Measurements from ENCODE around the gene PHC2. TPM values are rescaled to one million over a fixed set of nuclear protein-coding genes. Genes with fewer than 3 reads are reported as not detected.

Gene PHC2
- total RNA-seq, 4 donors from 2014 or later: 52.7 to 68.9 (median 59.8) TPM

DNA sequence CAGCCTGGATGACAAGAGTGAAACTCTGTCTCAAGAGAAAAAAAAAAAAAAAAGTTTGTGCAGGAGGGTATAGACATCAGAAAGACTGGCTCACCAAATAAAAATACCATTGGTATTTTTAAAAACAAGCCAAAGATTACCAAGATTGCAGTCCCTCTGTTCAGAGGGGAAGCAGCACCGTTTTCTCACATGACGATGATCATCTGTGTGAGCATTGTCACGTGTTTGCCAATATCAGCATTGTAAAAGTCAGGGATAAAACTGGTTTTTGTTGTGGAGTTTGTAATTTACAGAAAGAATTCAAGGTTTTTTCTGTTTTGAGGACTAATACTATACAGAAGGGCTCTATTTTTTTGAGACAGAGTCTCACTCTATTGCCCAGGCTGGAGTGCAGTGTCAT, 148.1 kb downstream of the PHC2 start:
- Histone ChIP-seq H3K9me3 (no peaks in the 10 kb centered on the region), H3K27me3 (no peaks in the 10 kb centered on the region), H3K4me1 (no peaks in the 10 kb centered on the region), H3K27ac (no peak overlapping the region), H3K4me3 (no peak overlapping the region), H3K36me3 (peaks cover 0 to 11% (median 3%) of the 10 kb centered on the region in 4 donors)
- DNase-seq: no peak
- 68 to 84% methylated on average over 3 of the region's 3 CpGs for WGBS, 2 donors (ENCODE audit: low coverage in 1 of 2)
- intact Hi-C loops (cut with DNase I; ENCODE audit: low total_unique reads): no loop called here
- no peak for TF ChIP-seq POLR2AphosphoS5 (IDR thresholded peaks at IDR 0.05)
- TF ChIP-seq, protein P1, sequence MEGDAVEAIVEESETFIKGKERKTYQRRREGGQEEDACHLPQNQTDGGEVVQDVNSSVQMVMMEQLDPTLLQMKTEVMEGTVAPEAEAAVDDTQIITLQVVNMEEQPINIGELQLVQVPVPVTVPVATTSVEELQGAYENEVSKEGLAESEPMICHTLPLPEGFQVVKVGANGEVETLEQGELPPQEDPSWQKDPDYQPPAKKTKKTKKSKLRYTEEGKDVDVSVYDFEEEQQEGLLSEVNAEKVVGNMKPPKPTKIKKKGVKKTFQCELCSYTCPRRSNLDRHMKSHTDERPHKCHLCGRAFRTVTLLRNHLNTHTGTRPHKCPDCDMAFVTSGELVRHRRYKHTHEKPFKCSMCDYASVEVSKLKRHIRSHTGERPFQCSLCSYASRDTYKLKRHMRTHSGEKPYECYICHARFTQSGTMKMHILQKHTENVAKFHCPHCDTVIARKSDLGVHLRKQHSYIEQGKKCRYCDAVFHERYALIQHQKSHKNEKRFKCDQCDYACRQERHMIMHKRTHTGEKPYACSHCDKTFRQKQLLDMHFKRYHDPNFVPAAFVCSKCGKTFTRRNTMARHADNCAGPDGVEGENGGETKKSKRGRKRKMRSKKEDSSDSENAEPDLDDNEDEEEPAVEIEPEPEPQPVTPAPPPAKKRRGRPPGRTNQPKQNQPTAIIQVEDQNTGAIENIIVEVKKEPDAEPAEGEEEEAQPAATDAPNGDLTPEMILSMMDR (IDR thresholded peaks at IDR 0.05): no peak
- in situ Hi-C loops (cut with MboI; ENCODE audit: low pct_ligation_motif_present in 1 of 4, low pct_unique_long_range_greater_than_20kb in 1 of 4, low sequenced_read_pairs in 3 of 4): loop anchor here in 1 of 4 donors (25.0 kb wide), 1 partner anchor 180 kb away; the partner anchor contains the start of gene ZSCAN20

DNA sequence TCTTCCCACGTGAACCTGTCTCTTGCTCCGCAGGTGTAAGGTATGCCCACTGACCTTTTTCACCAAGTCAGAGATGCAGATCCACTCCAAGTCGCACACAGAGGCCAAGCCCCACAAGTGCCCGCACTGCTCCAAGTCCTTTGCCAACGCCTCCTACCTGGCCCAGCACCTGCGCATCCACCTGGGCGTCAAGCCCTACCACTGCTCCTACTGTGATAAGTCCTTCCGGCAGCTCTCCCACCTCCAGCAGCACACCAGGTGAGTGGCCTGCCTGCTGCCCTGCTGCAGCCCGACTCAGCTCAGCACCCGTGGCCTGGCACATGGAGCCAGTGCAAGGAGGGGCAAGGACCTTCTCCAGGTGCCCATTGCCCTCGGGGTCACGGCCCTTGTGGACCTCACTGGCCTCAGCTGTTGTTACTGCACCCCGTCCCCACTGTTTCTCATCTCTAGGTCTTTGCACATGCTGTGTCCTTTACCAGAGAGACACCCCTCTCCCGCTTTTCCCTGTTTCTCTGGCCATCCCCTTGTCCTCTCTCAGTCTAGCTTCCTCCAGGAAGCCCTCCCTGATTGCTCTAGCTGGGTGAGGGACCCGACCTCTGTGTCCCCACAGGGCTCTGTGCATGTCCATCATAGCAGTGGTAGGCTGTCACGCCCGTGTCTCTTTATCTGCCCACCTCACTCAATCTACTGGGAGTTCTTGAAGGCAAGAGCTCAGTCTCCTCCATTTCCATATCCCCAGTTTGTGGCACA, 149.2 kb downstream of the PHC2 start:
- Histone ChIP-seq H3K27ac (no peak overlapping the region), H3K9me3 (no peaks in the 10 kb centered on the region), H3K36me3 (peaks cover 0 to 16% (median 3%) of the 10 kb centered on the region in 4 donors), H3K4me3 (no peak overlapping the region), H3K27me3 (no peaks in the 10 kb centered on the region), H3K4me1 (no peaks in the 10 kb centered on the region)
- DNase-seq: no peak
- TF ChIP-seq POLR2A (IDR thresholded peaks at IDR 0.05): no peak
- TF ChIP-seq, protein P1 (IDR thresholded peaks at IDR 0.05): no peak
- TF ChIP-seq EP300 (IDR thresholded peaks at IDR 0.05; ENCODE audit: low read depth): no peak
- no peak for TF ChIP-seq POLR2AphosphoS5 (IDR thresholded peaks at IDR 0.05)
- intact Hi-C loops (cut with DNase I; ENCODE audit: low total_unique reads): no loop called here
- in situ Hi-C loops (cut with MboI; ENCODE audit: low pct_ligation_motif_present in 1 of 4, low pct_unique_long_range_greater_than_20kb in 1 of 4, low sequenced_read_pairs in 3 of 4): loop anchor here in 1 of 4 donors (25.0 kb wide), 1 partner anchor 181 kb away; the partner anchor contains the start of gene ZSCAN20
- WGBS, 2 donors (ENCODE audit: low coverage in 1 of 2): 95 to 100% methylated on average over 3 to 17 of the region's 17 CpGs

DNA sequence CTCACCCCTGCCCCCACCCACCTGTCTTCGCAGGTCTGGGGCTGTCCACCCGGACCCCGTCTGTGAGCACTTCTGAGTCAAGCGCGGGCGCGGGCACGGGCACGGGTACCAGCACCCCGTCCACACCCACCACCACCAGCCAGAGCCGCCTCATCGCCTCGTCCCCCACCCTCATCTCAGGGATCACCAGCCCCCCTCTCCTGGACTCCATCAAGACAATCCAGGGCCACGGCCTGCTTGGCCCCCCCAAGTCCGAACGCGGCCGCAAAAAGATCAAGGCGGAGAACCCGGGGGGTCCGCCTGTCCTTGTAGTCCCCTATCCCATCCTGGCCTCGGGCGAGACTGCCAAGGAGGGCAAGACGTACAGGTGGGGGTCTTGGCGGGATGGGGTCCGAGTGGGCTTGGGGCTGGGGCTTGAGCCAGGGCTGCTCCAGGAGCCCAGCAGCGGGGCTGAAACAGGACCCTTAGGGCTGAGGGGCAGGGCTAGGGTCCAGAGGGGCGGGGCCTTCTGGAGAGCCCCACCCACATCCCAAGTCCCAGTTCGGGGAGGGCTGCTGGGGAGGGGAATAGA, 150.7 kb downstream of the PHC2 start:
- Histone ChIP-seq H3K27ac (no peak overlapping the region), H3K4me1 (no peaks in the 10 kb centered on the region), H3K4me3 (no peak overlapping the region), H3K27me3 (no peaks in the 10 kb centered on the region), H3K9me3 (no peaks in the 10 kb centered on the region), H3K36me3 (peaks cover 0 to 15% (median 3%) of the 10 kb centered on the region in 4 donors)
- TF ChIP-seq EP300 (IDR thresholded peaks at IDR 0.05; ENCODE audit: low read depth): no peak
- TF ChIP-seq, protein P1 (IDR thresholded peaks at IDR 0.05): no peak
- TF ChIP-seq POLR2AphosphoS5 (IDR thresholded peaks at IDR 0.05): no peak
- TF ChIP-seq POLR2A (IDR thresholded peaks at IDR 0.05): no peak
- in situ Hi-C loops (cut with MboI; ENCODE audit: low pct_ligation_motif_present in 1 of 4, low pct_unique_long_range_greater_than_20kb in 1 of 4, low sequenced_read_pairs in 3 of 4): loop anchor here in 1 of 4 donors (25.0 kb wide), 1 partner anchor 182 kb away; the partner anchor contains the start of gene ZSCAN20
- WGBS, 2 donors (ENCODE audit: low coverage in 1 of 2): 94% methylated on average over 29 of the region's 29 CpGs; no CpG with 5 or more reads in 1 of the 2 donors
- DNase-seq: no peak
- intact Hi-C loops (cut with DNase I; ENCODE audit: low total_unique reads): no loop called here

DNA sequence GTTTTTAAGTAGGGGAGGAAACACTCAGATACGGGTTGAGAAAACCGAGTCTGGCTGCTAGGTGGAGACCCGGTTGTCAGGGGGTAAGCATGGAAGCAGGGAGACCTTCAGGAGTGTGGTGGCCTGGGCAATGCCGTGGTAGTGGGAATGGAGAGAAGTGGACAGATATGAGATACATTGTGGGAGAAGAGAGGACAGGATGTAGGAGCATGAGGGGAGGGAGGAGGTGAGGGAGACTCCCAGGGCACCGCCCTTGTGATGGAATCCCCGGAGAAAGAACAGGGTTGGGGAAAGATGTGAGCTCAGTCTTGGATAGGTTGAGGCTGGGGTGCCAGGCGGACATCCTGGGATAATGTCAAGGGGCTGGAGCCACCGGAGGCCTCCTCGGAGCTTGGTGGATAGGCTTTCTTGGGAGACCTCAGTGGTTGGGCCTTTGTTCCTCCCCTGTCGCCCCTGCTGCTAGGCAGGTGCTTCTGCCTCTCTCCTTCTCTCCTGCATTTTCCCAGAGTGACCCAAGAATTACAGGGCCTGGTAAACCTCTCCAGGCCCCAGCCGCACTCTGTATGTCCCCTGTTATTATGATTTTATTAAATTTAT, 153.3 kb downstream of the PHC2 start:
- H3K27me3 ChIP-seq: no peaks in the 10 kb centered on the region
- no peaks in the 10 kb centered on the region for H3K9me3 ChIP-seq
- WGBS, 2 donors (ENCODE audit: low coverage in 1 of 2): 85 to 94% methylated on average over 6 to 11 of the region's 11 CpGs
- no peak overlapping the region for H3K27ac ChIP-seq
- DNase-seq: no peak
- TF ChIP-seq, protein P1 (IDR thresholded peaks at IDR 0.05): no peak
- TF ChIP-seq POLR2AphosphoS5 (IDR thresholded peaks at IDR 0.05): no peak
- TF ChIP-seq POLR2A (IDR thresholded peaks at IDR 0.05): no peak
- no peak for TF ChIP-seq EP300 (IDR thresholded peaks at IDR 0.05; ENCODE audit: low read depth)
- no peak overlapping the region for H3K4me3 ChIP-seq
- peaks cover 0 to 12% (median 3%) of the 10 kb centered on the region in 4 donors for H3K36me3 ChIP-seq
- intact Hi-C loops (cut with DNase I; ENCODE audit: low total_unique reads) (no loop called here), in situ Hi-C loops (cut with MboI; ENCODE audit: low pct_ligation_motif_present in 1 of 4, low pct_unique_long_range_greater_than_20kb in 1 of 4, low sequenced_read_pairs in 3 of 4) (loop anchor here in 1 of 4 donors (25.0 kb wide), 1 partner anchor 185 kb away; the partner anchor contains the start of gene ZSCAN20)
- no peaks in the 10 kb centered on the region for H3K4me1 ChIP-seq
